K562 (cell line): ENCODE data around the gene IGSF21.

Experiments
- CTCF ChIP-seq, 3 experiments: IDR thresholded peaks in 2 of 3; conservative IDR thresholded peaks in 1 of 3; 2 replicates each; pipeline ENCODE4 v1.5.1; 2011 to 2012; ENCODE audit warnings: low read length in 3 of 3, mild to moderate bottlenecking in 3 of 3, control low read depth in 2 of 3, improper control_type of control experiment in 1 of 3, inconsistent platforms in 1 of 3, low read depth in 1 of 3, mixed read lengths in 1 of 3, moderate library complexity in 1 of 3; ENCODE audit not compliant: insufficient read depth in 2 of 3
- EGR1 ChIP-seq: fragments of 450-650 bp; conservative IDR thresholded peaks from 2 replicates; pipeline ENCODE4 v1.6.1; 2017; ENCODE audit warnings: mild to moderate bottlenecking
- HDAC6 ChIP-seq: IDR thresholded peaks from 2 replicates; pipeline ENCODE4 v1.6.1; 2012; ENCODE audit warnings: low read depth, mild to moderate bottlenecking, control low read depth, inconsistent platforms, low read length, moderate library complexity
- KAT8 ChIP-seq: fragments of 450-650 bp; IDR thresholded peaks from 2 replicates; pipeline ENCODE4 v1.6.1; 2016; ENCODE audit warnings: low read depth, mild to moderate bottlenecking
- MAX ChIP-seq: sonication (generic); formaldehyde crosslinking; IDR thresholded peaks from 2 replicates; pipeline ENCODE4 v1.9.0; 2022; ENCODE audit warnings: mild to moderate bottlenecking, missing genetic modification reagents
- MYNN ChIP-seq, 2 experiments: sonication (generic); formaldehyde crosslinking in 1 of 2; IDR thresholded peaks; 2 replicates each; pipeline versions ENCODE4 v1.5.0 to v1.6.1; 2016 to 2020; ENCODE audit warnings: antibody characterized with exemption in 1 of 2, missing genetic modification reagents in 1 of 2
- SIN3A ChIP-seq, 2 experiments: fragments of 150-350 bp in 1 of 2; IDR thresholded peaks; 2 replicates each; pipeline ENCODE4 v1.6.1; 2011 to 2016; ENCODE audit warnings: borderline replicate concordance in 2 of 2, low read depth in 2 of 2, low read length in 2 of 2, mild to moderate bottlenecking in 2 of 2, moderate library complexity in 2 of 2; ENCODE audit not compliant: control insufficient read depth in 1 of 2
- TAL1 ChIP-seq: fragments of 450-650 bp; IDR thresholded peaks from 2 replicates; pipeline ENCODE4 v1.6.1; 2016; ENCODE audit warnings: mild to moderate bottlenecking
- TRIM24 ChIP-seq, 2 experiments: fragments of 450-650 bp; IDR thresholded peaks; 2 replicates each; pipeline ENCODE4 v1.6.1; 2016
- TF ChIP-seq, protein P1 (sequence below), 2 experiments: IDR thresholded peaks; 2 replicates each; pipeline ENCODE4 v1.6.1; 2012; ENCODE audit warnings: improper control_type of control experiment in 2 of 2, low read depth in 2 of 2, low read length in 2 of 2, borderline replicate concordance in 1 of 2

DNA sequence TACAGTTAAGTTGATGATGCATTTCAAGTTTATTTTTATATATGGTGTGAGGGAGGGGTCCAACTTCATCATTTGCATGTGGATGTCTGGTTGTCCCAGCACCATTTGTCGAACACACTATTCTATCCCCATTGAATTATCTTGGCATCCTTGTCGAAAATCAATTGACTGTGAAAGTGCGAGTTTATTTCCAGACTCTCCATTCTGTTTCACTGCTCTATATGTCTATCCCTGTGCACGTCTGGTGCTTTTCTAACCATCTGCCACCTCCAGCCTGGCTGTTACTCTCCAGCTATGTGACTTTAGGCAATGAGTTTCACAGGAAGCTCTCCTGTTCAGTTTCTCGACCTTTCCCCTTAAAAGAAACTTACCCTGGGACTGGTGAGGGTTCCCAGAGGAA, 236.0 kb downstream of the IGSF21 start:
- no peak for TF ChIP-seq CTCF (IDR thresholded peaks at IDR 0.05 in 2 of 3, conservative IDR thresholded peaks at IDR 0.05 in 1 of 3; ENCODE audit: insufficient read depth in 2 of 3, low read depth in 1 of 3, low read length in 3 of 3)
- TF ChIP-seq TAL1 = no peak
- no peak for TF ChIP-seq EGR1
- TF ChIP-seq, protein P1, sequence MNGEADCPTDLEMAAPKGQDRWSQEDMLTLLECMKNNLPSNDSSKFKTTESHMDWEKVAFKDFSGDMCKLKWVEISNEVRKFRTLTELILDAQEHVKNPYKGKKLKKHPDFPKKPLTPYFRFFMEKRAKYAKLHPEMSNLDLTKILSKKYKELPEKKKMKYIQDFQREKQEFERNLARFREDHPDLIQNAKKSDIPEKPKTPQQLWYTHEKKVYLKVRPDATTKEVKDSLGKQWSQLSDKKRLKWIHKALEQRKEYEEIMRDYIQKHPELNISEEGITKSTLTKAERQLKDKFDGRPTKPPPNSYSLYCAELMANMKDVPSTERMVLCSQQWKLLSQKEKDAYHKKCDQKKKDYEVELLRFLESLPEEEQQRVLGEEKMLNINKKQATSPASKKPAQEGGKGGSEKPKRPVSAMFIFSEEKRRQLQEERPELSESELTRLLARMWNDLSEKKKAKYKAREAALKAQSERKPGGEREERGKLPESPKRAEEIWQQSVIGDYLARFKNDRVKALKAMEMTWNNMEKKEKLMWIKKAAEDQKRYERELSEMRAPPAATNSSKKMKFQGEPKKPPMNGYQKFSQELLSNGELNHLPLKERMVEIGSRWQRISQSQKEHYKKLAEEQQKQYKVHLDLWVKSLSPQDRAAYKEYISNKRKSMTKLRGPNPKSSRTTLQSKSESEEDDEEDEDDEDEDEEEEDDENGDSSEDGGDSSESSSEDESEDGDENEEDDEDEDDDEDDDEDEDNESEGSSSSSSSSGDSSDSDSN (IDR thresholded peaks at IDR 0.05; ENCODE audit: borderline replicate concordance in 1 of 2, low read depth in 2 of 2, low read length in 2 of 2) = no peak
- no peak for TF ChIP-seq KAT8
- TF ChIP-seq TRIM24 (IDR thresholded peaks at IDR 0.05) = no peak
- no peak for TF ChIP-seq MYNN (IDR thresholded peaks at IDR 0.05)
- TF ChIP-seq MYNN (CRISPR knock-in tag; IDR thresholded peaks at IDR 0.05) = no peak
- no peak for TF ChIP-seq SIN3A (IDR thresholded peaks at IDR 0.05; ENCODE audit: borderline replicate concordance in 2 of 2, control insufficient read depth in 1 of 2, low read depth in 2 of 2, low read length in 2 of 2)
- TF ChIP-seq HDAC6 = no peak
- no peak for TF ChIP-seq MAX (CRISPR knock-in tag)
